Measurements from ENCODE around the gene SETD1A.
A peak's percentile ranks its signal among the peaks of the same experiment; 100 is the strongest.

The SETD1A gene

GRCh38 chr16:30983898-30984610 lies 26.5 kb downstream of the SETD1A start:
- DNase-seq: no peak

GRCh38 chr16:30984669-30985400 lies 27.3 kb downstream of the SETD1A start, which contains the start of gene HSD3B7:
Gene HSD3B7 (plus strand): TSS chr16:30985207. CDS start chr16:30985659, 452 bp downstream.
- peak; percentile 83 to 86 for DNase-seq

- peak in 1 of 2 donors; percentile 43 for DNase-seq
Measured at GRCh38 chr16:30985401-30986128, 28.0 kb downstream of the SETD1A start.

- DNase-seq: no peak
Measured at GRCh38 chr16:30986129-30986991, 28.8 kb downstream of the SETD1A start.

GRCh38 chr16:30987581-30988190 lies 30.1 kb downstream of the SETD1A start:
- no peak for DNase-seq

GRCh38 chr16:30989469-30990047 lies 32.0 kb downstream of the SETD1A start:
- no peak for DNase-seq

- no peak for DNase-seq
Measured at GRCh38 chr16:30990105-30990504, 32.6 kb downstream of the SETD1A start.

GRCh38 chr16:30991052-30991451 lies 33.5 kb downstream of the SETD1A start:
- DNase-seq: no peak

GRCh38 chr16:30992276-30992780 lies 34.8 kb downstream of the SETD1A start:
- no peak for DNase-seq

GRCh38 chr16:30992931-30993816 lies 35.6 kb downstream of the SETD1A start:
- DNase-seq: no peak

GRCh38 chr16:30995927-30996323 lies 38.4 kb downstream of the SETD1A start:
- DNase-seq: no peak

- no peak for DNase-seq
Measured at GRCh38 chr16:30996324-30996984, 38.9 kb downstream of the SETD1A start.

GRCh38 chr16:30996985-30997724 lies 39.6 kb downstream of the SETD1A start:
- DNase-seq: peak; percentile 79 to 92

GRCh38 chr16:30997725-30998711 lies 40.5 kb downstream of the SETD1A start:
- DNase-seq: no peak

GRCh38 chr16:30998852-30999761 lies 41.6 kb downstream of the SETD1A start:
- no peak for DNase-seq

GRCh38 chr16:31000671-31001382 lies 43.3 kb downstream of the SETD1A start:
- peak in 1 of 2 donors; percentile 23 for DNase-seq
